Omental fat pad (tissue), 4 donors: Measurements from ENCODE around the gene ZNF451. TPM values are rescaled to one million over a fixed set of nuclear protein-coding genes. Genes with fewer than 3 reads are reported as not detected.

Experiments
- ATAC-seq: fragments of 150-250 bp; one replicate; pipeline ENCODE4 v1.9.1; 2016; ENCODE audit warnings: mild to moderate bottlenecking, moderate library complexity; ENCODE audit not compliant: low FRiP score
- DNase-seq: peaks from one replicate; pipeline ENCODE4 v3.0.0-alpha.2; 2019; ENCODE audit warnings: low spot score
- CTCF ChIP-seq, 3 donors: fragments of 450-650 bp; IDR thresholded peaks; one replicate each; pipeline ENCODE4 v1.5.1; 2016 to 2017; ENCODE audit warnings: antibody characterized with exemption in 3 of 3, mild to moderate bottlenecking in 3 of 3, moderate library complexity in 2 of 3
- total RNA-seq, 4 donors: library from RNA; depleted of rRNA; stranded (reverse); fragments of >200 nt; gene quantifications; one replicate each; pipeline ENCODE4 v1.1.0, GENCODE V29; 2016

The ZNF451 gene
- total RNA-seq, 4 donors from 2014 or later, result 41.4 to 66.8 (median 57.0) TPM

DNA sequence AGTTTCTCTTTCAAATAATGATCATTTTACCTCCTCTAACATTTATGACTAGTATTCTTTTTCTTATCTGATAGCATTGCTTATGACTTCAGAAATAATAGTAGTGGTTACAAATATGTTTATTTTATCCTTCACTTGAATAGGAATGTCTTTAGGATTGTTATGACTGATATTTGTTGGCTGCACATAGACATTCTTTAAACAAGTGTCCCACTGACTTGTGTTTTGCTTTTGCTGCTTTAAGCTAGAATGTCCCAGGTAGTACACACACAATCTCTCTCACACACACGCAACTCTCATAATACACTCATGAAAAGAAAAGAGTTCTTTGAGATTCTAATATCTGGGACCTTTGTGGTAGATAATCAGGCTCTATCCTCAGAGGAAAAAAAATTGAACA lies 21.9 kb upstream of the ZNF451 start:
- ATAC-seq (no peak), DNase-seq (no peak)
- TF ChIP-seq CTCF (IDR thresholded peaks at IDR 0.05), result no peak

DNA sequence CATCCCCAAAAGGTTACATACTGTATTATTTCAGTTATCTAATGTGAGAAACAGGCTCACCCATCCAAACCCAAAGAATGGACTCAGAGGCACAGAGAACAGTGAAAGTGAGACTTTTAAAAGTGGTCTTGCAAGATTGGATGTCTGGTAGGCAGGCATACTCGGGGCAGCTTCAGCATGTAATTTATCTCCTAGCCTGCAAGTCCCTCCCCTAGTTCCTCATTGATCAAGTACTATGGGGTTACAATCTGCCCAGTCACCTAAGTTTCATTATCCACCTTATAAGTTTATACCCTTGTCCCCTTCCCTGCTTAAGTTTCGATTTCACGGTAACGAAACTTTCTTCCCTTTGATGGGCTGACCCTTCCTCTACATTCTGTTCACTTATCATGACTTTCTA lies 20.8 kb upstream of the ZNF451 start:
- DNase-seq (no peak), ATAC-seq (no peak)
- no peak for TF ChIP-seq CTCF (IDR thresholded peaks at IDR 0.05)

- no peak for DNase-seq
- TF ChIP-seq CTCF (IDR thresholded peaks at IDR 0.05), result no peak
- no peak for ATAC-seq
Measured at GRCh38 chr6:57069920-57070331, 20.1 kb upstream of the ZNF451 start.

GRCh38 chr6:57072108-57072507 lies 17.9 kb upstream of the ZNF451 start:
- DNase-seq (no peak), ATAC-seq (no peak)
- TF ChIP-seq CTCF (IDR thresholded peaks at IDR 0.05), result no peak

DNA sequence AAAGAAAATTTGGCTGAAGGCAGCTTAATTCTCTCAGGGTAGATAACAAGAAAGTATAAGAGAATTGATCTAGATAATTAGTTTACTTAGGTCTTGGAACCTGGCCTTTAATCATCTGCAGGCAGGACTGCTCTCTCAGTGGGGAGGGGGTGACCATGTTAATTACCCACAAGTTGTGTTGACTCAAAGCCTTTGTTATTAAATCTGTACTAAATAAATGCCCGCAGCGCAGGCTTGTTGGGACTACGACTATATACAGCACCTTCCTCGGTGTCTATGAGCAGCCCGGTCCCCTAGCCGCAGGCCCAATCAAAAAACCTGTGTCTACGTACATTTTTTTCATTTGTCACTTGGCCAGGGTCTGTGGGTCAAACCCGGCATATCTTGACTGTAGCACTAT lies 15.6 kb upstream of the ZNF451 start:
- TF ChIP-seq CTCF (IDR thresholded peaks at IDR 0.05), result no peak
- DNase-seq, result no peak
- ATAC-seq, result no peak

DNA sequence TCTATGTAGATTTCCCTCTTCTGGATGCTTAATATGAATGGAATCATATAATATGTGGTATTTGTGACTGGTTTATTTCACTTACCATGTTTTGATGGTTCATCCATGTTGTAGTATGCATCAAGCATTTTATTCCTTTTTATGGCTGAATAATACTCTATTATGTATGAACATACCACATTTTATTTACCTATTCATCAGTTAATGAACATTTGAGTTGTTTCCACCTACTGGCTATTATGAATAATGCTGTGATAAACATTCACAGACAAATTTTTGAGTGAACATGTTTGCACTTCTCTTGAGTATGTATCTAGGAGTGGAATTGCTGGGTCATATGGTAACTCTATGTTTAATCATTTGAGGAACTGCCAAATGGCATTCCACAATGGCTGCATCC lies 14.9 kb upstream of the ZNF451 start:
- DNase-seq (no peak), ATAC-seq (no peak)
- no peak for TF ChIP-seq CTCF (IDR thresholded peaks at IDR 0.05)

- ATAC-seq, result no peak
- no peak for DNase-seq
- TF ChIP-seq CTCF (IDR thresholded peaks at IDR 0.05), result no peak
Measured at GRCh38 chr6:57078531-57079207, 11.3 kb upstream of the ZNF451 start.
